Panc1 (cell line): ENCODE measurements around the gene PTRHD1. TPM values are rescaled to one million over a fixed set of nuclear protein-coding genes. Genes with fewer than 3 reads are reported as not detected.

ENCODE experiments used
- ATAC-seq: fragments of 200-7000 bp; cut with Tn5 transposase; 2 replicates; pipeline ENCODE4 v1.9.1; 2020; ENCODE audit warnings: mild to moderate bottlenecking, moderate library complexity
- BruUV-seq: library from RNA; stranded (reverse); fragments of 400-500 nt; replicated peaks from 2 replicates; lab custom pipeline; 2021; lab: Mats Ljungman, UMichigan
- CTCF ChIA-PET: fragments of 300-600 bp; sonication (Branson Sonifier 250); formaldehyde crosslinking; loops from one replicate; lab custom pipeline; 2022; ENCODE audit warnings: antibody characterized with exemption; lab: Charles Lee
- POLR2A ChIA-PET: fragments of 300-600 bp; sonication (Branson Sonifier 250); formaldehyde crosslinking; loops from one replicate; lab custom pipeline; 2022; ENCODE audit warnings: antibody characterized with exemption; lab: Charles Lee
- DNase-seq: peaks from one replicate; pipeline ENCODE4 v3.0.0-alpha.2; 2010; ENCODE audit warnings: low read depth, low spot score
- H3K27ac ChIP-seq: 2 replicates; pipeline ENCODE4 v1.5.1; 2011; ENCODE audit warnings: mild to moderate bottlenecking, low read length, inconsistent platforms
- H3K27me3 ChIP-seq: fragments of 200-500 bp; sonication (Bioruptor generic); 2 replicates; pipeline ENCODE4 v1.6.0; 2014; ENCODE audit warnings: low read length, inconsistent platforms; ENCODE audit not compliant: control insufficient read depth, insufficient read depth
- H3K36me3 ChIP-seq: fragments of 200-500 bp; sonication (Bioruptor generic); 2 replicates; pipeline ENCODE4 v1.5.1; 2014; ENCODE audit warnings: inconsistent platforms, mild to moderate bottlenecking, low read length, moderate library complexity; ENCODE audit not compliant: control insufficient read depth, insufficient read depth
- H3K4me1 ChIP-seq: 2 replicates; pipeline ENCODE4 v1.5.1; 2011; ENCODE audit warnings: inconsistent platforms, mild to moderate bottlenecking, low read length, moderate library complexity; ENCODE audit not compliant: control insufficient read depth, insufficient read depth
- H3K4me3 ChIP-seq, 2 experiments: 2 replicates each; pipeline ENCODE4 v1.5.1; 2011 to 2012; ENCODE audit warnings: low read depth in 2 of 2, low read length in 2 of 2, mild to moderate bottlenecking in 2 of 2, inconsistent platforms in 1 of 2, moderate library complexity in 1 of 2
- H3K9me3 ChIP-seq: fragments of 200-500 bp; sonication (Bioruptor generic); 2 replicates; pipeline ENCODE4 v1.5.1; 2014; ENCODE audit warnings: low read depth, mild to moderate bottlenecking, inconsistent platforms, low read length, moderate library complexity; ENCODE audit not compliant: control insufficient read depth, insufficient read depth
- CTCF ChIP-seq: fragments of 450-650 bp; IDR thresholded peaks from 2 replicates; pipeline ENCODE4 v1.5.1; 2017; ENCODE audit warnings: mild to moderate bottlenecking
- POLR2AphosphoS5 ChIP-seq: IDR thresholded peaks from 2 replicates; pipeline ENCODE4 v1.6.1; 2012; ENCODE audit warnings: mild to moderate bottlenecking, low read depth, low read length, moderate library complexity
- REST ChIP-seq, 2 experiments: IDR thresholded peaks; 2 replicates each; pipeline ENCODE4 v1.6.1; 2011 to 2012; ENCODE audit warnings: low read depth in 2 of 2, control low read depth in 1 of 2, low read length in 1 of 2, mild to moderate bottlenecking in 1 of 2, moderate library complexity in 1 of 2; ENCODE audit not compliant: insufficient read depth in 1 of 2
- SIN3A ChIP-seq: IDR thresholded peaks from 2 replicates; pipeline ENCODE4 v1.6.1; 2012; ENCODE audit warnings: low read depth, mild to moderate bottlenecking, low read length, moderate library complexity, borderline replicate concordance; ENCODE audit not compliant: insufficient read depth
- in situ Hi-C: cut with HindIII; loops from 2 replicates; pipeline ENCODE4 v1.10.0; 2016; ENCODE audit warnings: low sequenced_read_pairs, low pct_unique_long_range_greater_than_20kb
- intact Hi-C: fragments of 100-400 bp; cut with micrococcal nuclease; formaldehyde crosslinking; loops from one replicate; pipeline ENCODE4 v1.10.0; 2022; ENCODE audit not compliant: unreplicated experiment
- total RNA-seq: library from RNA; stranded (reverse); gene quantifications from one replicate; pipeline ENCODE4 v1.2.1, GENCODE V29; 2021; ENCODE audit not compliant: unreplicated experiment

Gene PTRHD1
- total RNA-seq, 1 experiment from 2014 or later = 55.1 TPM

- no peaks in the 10 kb centered on the region for H3K9me3 ChIP-seq
- H3K36me3 ChIP-seq = no peaks in the 10 kb centered on the region
- H3K27me3 ChIP-seq = no peaks in the 10 kb centered on the region
- no peak for DNase-seq
- BruUV-seq = no TSS peak
- in situ Hi-C loops (no loop called here), intact Hi-C loops (no loop called here)
- peaks cover 11% of the 10 kb centered on the region for H3K4me1 ChIP-seq
- H3K4me3 ChIP-seq = no peak overlapping the region
- no peak; the same call in 1 of the 2 replicates for ATAC-seq
- no peak overlapping the region for H3K27ac ChIP-seq
- ChIA-PET CTCF (no interaction called here), POLR2A (no interaction called here)
- TF ChIP-seq SIN3A = no peak
- peak; percentile 51; the same call in 1 of the 2 replicates for TF ChIP-seq POLR2AphosphoS5
These were observed 32.9 kb upstream of the PTRHD1 start for GRCh38 chr2:24825883-24826772.

- TF ChIP-seq CTCF (peak; percentile 73), REST (IDR thresholded peaks at IDR 0.05; ENCODE audit: insufficient read depth in 1 of 2, low read depth in 2 of 2, low read length in 1 of 2) (no peak)
- peaks cover 2% of the 10 kb centered on the region; the same call in 1 of the 2 replicates for H3K36me3 ChIP-seq
- ChIA-PET CTCF (interaction anchor here (0.7 kb wide), 1 partner anchor 377 kb away, joined by 4 read pairs; no protein-coding TSS in a partner anchor), POLR2A (no interaction called here)
- H3K4me3 ChIP-seq = no peak overlapping the region
- in situ Hi-C loops (no loop called here), intact Hi-C loops (no loop called here)
- no peaks in the 10 kb centered on the region for H3K27me3 ChIP-seq
- no peaks in the 10 kb centered on the region for H3K9me3 ChIP-seq
- BruUV-seq = no TSS peak
- DNase-seq = no peak
- H3K27ac ChIP-seq = no peak overlapping the region
- no peak for ATAC-seq
- peaks cover 11% of the 10 kb centered on the region for H3K4me1 ChIP-seq
These were observed 32.0 kb upstream of the PTRHD1 start for GRCh38 chr2:24824966-24825882.
